GM12801 (cell line): ENCODE measurements around the gene SAMD14.

Experiments used
- TF ChIP-seq, protein P1 (sequence below): IDR thresholded peaks from one replicate; pipeline ENCODE4 v1.5.1; 2011; ENCODE audit warnings: control low read depth; ENCODE audit not compliant: insufficient read length; ENCODE audit errors: extremely low read depth

Gene SAMD14

GRCh38 chr17:50173335-50173941 is 43.5 kb upstream of the SAMD14 start:
- TF ChIP-seq, protein P1, sequence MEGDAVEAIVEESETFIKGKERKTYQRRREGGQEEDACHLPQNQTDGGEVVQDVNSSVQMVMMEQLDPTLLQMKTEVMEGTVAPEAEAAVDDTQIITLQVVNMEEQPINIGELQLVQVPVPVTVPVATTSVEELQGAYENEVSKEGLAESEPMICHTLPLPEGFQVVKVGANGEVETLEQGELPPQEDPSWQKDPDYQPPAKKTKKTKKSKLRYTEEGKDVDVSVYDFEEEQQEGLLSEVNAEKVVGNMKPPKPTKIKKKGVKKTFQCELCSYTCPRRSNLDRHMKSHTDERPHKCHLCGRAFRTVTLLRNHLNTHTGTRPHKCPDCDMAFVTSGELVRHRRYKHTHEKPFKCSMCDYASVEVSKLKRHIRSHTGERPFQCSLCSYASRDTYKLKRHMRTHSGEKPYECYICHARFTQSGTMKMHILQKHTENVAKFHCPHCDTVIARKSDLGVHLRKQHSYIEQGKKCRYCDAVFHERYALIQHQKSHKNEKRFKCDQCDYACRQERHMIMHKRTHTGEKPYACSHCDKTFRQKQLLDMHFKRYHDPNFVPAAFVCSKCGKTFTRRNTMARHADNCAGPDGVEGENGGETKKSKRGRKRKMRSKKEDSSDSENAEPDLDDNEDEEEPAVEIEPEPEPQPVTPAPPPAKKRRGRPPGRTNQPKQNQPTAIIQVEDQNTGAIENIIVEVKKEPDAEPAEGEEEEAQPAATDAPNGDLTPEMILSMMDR, result no peak

DNA sequence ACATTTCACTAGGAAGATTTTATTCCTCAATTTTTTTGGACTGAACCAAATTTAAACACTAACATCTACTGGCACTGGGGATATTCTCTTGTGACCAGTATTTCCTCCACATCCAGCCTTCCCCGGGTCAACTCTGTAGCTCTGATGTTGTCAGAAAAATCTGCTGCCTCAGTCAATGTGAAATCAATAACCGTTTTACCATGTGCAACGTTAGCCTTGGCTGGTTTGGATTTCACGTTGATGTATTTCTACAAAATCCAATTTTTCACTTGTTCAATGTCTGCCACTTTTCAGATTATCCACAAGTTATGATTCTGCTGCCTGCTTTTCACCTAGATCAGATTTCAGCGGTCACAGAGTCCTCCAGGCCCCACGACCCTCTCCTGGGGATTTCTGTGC is 43.0 kb upstream of the SAMD14 start:
- TF ChIP-seq, protein P1, result no peak

DNA sequence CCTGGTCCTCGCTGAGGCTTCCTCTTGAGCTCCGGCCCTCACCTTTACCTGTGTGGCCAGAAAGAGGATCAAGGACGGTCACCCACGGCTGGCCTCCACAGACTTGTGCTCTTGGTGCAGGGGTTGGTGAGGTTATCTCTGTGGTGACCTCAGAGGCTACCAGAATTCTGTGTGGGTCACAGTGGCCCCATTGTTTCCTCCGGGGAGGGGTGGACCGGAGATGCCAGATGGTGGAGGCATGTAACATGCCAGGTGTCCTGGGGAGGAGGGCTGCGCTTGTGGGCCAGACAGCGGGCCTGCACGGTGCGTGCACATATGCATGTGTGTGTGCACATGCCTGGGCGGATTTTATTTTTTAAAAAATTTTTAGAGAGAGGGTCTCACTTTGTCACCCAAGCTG is 42.2 kb upstream of the SAMD14 start:
- TF ChIP-seq, protein P1, result no peak

DNA sequence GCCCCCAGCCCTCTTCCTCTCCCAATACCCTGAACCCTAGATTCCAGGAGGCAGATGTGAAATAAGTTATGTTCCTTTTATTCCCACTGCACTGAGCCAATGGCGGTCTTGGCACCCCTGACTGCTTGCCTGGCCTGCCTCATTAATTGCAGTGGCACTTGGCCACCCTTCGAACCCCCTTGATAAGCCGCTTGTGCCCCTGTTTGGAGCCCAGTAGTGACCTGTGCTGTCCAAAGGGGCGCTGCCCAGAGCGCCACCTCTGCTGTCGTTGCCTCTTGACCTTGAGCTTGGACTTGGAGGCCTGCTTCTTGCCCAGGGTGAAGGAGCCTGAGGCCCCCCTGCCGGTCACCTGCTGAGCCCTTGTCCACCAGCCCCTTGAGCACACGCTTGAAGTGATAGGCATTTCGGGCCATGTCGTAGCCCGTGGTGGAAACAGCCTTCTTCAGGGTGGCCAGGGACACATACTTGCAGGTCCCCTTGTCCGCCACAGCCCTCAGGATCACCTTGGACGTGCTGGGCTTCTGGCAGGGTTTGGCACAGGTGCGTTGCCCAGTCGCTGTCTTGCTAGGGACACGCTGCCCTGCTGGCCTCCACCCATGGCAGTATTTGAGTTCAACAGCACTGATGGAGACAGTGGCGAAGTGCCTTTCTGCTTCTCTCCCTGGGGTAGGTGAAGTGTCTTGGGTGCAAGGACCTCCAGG is 41.6 kb upstream of the SAMD14 start:
- TF ChIP-seq, protein P1, result no peak

DNA sequence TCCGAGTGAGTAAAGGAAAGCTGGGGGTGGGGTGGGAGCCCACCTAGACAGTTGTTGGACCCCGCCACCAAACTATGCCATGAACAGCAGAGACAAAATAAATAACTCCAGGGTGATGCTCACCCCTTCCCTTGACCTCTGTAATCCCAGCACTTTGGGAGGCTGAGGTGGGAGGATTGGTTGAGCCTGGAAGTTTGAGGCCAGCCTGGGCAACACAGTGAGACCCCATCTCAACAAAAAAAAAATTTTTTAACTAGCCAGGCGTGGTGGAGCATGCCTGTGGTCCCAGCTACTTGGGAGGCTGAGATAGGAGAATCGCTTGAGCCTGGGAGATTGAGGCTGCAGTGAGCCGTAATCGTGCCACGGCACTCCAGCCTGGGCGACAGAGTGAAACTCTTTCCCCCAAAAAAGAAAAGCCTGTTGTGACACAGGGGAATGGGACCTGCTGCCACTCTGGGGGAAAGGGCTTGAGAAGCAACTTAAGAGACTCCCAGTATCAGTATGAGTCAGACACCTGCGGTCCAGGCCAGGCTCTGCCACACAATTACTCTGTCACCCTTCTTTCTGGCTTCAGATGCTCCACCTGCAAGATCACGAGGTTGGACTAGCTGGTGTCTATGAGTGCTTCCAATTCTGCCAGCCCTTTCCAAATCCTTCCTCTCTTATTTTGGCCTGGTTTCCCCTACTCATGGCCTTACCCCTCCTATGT is 40.9 kb upstream of the SAMD14 start:
- TF ChIP-seq, protein P1, result no peak

DNA sequence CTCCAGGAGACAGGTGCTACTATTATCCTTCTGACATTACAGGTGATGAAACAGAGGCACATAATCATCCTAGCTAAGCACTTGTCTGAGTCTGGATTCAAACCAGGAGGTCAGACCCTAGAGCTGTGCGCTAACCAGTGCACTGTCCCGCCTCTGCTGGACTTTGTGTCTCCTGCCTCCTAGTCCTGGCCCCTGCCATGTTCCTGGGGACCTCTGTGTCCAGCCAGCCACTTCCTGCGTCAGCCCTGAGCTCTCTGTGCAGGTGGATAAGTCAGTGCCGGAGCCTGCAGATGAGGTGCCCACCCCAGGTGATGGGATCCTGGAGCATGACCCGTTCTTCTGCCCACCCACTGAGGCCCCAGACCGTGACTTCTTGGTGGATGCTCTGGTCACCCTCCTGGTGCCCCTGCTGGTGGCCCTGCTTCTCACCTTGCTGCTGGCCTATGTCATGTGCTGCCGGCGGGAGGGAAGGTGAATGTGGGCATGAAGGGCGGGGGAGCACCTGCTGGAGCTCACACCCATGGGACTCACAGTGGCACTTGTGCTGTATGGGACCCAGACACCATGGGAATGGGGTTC is 40.0 kb upstream of the SAMD14 start:
- TF ChIP-seq, protein P1, result no peak

DNA sequence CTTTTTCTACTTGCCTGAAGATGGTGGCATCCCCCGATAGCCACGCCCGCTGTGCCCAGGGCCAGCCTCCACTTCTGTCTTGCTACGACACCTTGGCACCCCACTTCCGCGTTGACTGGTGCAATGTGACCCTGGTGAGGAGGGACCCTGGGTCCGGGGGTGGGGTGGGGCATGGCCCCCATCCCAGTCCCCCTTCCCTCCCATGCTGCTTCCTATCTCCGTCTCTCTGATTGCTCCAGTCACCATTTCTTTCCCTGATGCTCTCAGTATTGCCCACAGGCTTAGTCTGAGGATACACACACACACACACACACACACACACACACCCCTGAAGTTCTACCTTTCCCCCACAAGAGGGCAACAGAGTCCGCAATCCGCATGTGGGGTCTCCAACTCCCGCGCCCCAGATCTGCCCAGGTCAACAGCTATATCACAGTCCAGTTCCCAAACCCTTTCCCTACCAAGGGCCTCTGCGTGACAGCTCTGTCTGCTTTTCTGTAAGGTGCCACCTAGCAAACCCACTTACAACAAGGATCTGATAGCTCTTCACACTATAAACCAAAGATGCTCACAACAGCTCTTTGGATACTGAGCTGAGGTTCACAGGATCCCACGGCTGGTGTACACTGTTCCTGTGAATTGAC is 39.3 kb upstream of the SAMD14 start:
- TF ChIP-seq, protein P1, result no peak
